Neural crest cell (in vitro differentiated cells): ENCODE measurements around the gene F5. TPM values are rescaled to one million over a fixed set of nuclear protein-coding genes. Genes with fewer than 3 reads are reported as not detected.

Experiments
- DNase-seq: peaks from one replicate; pipeline ENCODE4 v3.0.0; 2021; ENCODE audit warnings: low read depth, mixed read lengths, low spot score
- H3K27ac Mint-ChIP-seq: one replicate; pipeline ENCODE4 v1.8.0; 2021; ENCODE audit warnings: mild to moderate bottlenecking, mixed read lengths; ENCODE audit not compliant: unreplicated experiment
- H3K27me3 Mint-ChIP-seq: 2 replicates; pipeline ENCODE4 v1.8.0; 2021; ENCODE audit warnings: low read depth, mild to moderate bottlenecking, mixed read lengths
- H3K36me3 Mint-ChIP-seq: 2 replicates; pipeline ENCODE4 v1.8.0; 2021; ENCODE audit warnings: low read depth, mild to moderate bottlenecking, mixed read lengths
- H3K4me1 Mint-ChIP-seq: 2 replicates; pipeline ENCODE4 v1.8.0; 2021; ENCODE audit warnings: mixed read lengths
- H3K4me3 Mint-ChIP-seq: one replicate; pipeline ENCODE4 v1.8.0; 2021; ENCODE audit warnings: mild to moderate bottlenecking, mixed read lengths
- H3K9me3 Mint-ChIP-seq: 2 replicates; pipeline ENCODE4 v1.8.0; 2021; ENCODE audit warnings: mixed read lengths
- total RNA-seq: library from RNA; stranded (reverse); gene quantifications from 2 replicates; pipeline ENCODE4 v1.2.1, GENCODE V29; 2021
- TF ChIP-seq, protein P1 (sequence below): fragments of 200-600 bp; sonication (generic); conservative IDR thresholded peaks from 2 replicates; pipeline ENCODE4 v1.5.0; 2021; ENCODE audit warnings: antibody characterized with exemption, mild to moderate bottlenecking

The F5 gene
- total RNA-seq, 1 donor from 2014 or later: not detected

DNA sequence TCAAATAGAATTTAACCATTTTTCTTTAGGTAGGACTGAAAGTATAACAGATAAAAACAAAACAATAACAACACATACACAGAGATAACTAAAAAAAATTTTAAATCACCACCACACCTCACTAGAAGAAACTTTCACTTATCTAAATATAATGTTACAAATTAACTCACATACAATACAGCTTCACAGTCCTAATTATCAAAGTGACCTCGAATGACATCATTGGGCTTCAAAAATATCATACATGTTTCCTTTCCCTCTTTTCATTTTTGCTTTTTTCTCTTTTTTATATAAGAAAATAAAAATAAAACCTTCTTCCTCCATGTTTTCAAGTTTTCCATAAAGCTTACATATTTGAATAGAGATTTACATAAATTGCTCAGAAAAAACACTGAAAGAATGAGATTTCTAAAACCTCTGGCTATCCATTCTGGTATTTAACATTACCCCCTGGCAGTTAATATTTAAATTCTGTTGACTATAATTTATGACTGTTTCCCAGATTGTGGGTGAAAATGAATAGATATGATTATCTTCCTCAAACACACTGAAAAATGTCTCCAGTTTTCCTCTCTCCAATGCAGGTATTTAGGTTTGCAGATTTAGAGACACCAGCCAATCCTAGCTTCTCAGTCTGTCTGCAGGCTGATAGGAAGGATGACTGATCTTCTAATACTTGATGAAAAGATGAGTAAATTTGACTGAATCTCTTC lies 60.0 kb downstream of the F5 start:
- TF ChIP-seq, protein P1, sequence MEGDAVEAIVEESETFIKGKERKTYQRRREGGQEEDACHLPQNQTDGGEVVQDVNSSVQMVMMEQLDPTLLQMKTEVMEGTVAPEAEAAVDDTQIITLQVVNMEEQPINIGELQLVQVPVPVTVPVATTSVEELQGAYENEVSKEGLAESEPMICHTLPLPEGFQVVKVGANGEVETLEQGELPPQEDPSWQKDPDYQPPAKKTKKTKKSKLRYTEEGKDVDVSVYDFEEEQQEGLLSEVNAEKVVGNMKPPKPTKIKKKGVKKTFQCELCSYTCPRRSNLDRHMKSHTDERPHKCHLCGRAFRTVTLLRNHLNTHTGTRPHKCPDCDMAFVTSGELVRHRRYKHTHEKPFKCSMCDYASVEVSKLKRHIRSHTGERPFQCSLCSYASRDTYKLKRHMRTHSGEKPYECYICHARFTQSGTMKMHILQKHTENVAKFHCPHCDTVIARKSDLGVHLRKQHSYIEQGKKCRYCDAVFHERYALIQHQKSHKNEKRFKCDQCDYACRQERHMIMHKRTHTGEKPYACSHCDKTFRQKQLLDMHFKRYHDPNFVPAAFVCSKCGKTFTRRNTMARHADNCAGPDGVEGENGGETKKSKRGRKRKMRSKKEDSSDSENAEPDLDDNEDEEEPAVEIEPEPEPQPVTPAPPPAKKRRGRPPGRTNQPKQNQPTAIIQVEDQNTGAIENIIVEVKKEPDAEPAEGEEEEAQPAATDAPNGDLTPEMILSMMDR: no peak
- H3K27ac Mint-ChIP-seq: no peak overlapping the region
- H3K27me3 Mint-ChIP-seq: peaks cover 1% of the 10 kb centered on the region
- no peak for DNase-seq
- H3K36me3 Mint-ChIP-seq: no peaks in the 10 kb centered on the region
- no peaks in the 10 kb centered on the region for H3K9me3 Mint-ChIP-seq
- H3K4me1 Mint-ChIP-seq: no peaks in the 10 kb centered on the region
- H3K4me3 Mint-ChIP-seq: no peak overlapping the region

DNA sequence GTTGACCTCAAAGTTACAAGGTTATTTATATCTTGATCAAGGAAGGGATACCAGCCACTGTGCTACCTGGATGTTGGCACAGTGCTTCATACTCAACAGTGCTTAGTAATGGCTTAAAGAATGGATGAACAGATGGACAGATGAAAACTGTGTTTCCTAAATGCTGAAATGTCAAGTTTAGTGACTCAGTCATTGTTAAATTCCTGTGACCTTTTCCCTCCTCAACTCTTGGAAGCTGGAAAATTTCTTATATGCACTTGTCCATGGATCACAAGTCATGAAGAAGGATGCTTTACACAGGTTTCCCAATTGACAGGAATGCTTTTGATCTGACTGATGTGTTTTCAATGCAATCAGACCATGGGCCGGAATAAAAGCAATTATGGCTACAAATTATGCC lies 60.9 kb downstream of the F5 start:
- no peaks in the 10 kb centered on the region for H3K9me3 Mint-ChIP-seq
- TF ChIP-seq, protein P1: no peak
- H3K27me3 Mint-ChIP-seq: no peaks in the 10 kb centered on the region
- no peaks in the 10 kb centered on the region for H3K36me3 Mint-ChIP-seq
- no peak overlapping the region for H3K4me3 Mint-ChIP-seq
- DNase-seq: no peak
- no peaks in the 10 kb centered on the region for H3K4me1 Mint-ChIP-seq
- no peak overlapping the region for H3K27ac Mint-ChIP-seq

DNA sequence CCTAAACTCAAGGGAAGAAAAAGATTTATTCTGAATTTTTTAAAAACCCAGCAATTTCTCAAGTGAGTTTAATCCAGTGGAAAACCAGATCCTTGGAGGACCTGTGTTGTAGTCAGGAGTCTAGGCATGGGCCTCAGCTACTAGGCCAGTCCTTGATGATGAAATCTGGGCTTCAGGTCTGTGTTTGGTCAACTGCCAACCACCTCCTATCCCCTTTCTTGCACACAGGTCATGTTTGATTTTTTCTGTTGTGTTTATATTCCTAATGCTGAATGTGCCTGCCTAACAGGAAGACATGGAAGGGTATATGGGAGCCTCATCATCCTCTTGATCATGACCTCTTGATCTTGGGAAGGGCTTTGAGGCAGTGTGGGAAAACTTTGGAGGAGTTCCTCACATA lies 62.4 kb downstream of the F5 start:
- H3K4me1 Mint-ChIP-seq: no peaks in the 10 kb centered on the region
- TF ChIP-seq, protein P1: no peak
- no peaks in the 10 kb centered on the region for H3K27me3 Mint-ChIP-seq
- no peaks in the 10 kb centered on the region for H3K9me3 Mint-ChIP-seq
- no peak overlapping the region for H3K27ac Mint-ChIP-seq
- H3K4me3 Mint-ChIP-seq: no peak overlapping the region
- no peak for DNase-seq
- no peaks in the 10 kb centered on the region for H3K36me3 Mint-ChIP-seq

DNA sequence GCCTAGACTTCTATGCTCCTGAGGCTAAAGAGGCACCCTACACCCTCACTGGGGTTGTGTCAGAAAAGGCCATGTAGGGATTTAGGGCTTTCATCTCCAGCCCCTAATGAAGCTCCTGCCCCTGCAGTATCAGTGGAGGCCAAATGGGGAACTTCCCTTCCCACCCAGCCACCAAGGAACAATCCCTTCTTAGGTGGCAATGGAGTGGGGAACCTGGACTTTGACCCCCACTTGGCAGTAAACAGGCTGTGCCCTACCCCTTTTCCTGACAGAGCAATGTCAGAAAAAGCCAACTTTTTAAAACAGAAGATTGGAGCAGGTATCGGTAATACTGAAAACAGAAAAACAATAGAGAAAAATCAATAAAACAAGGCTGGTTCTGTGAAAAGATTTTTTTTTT lies 65.1 kb downstream of the F5 start:
- H3K4me1 Mint-ChIP-seq: no peaks in the 10 kb centered on the region
- no peaks in the 10 kb centered on the region for H3K27me3 Mint-ChIP-seq
- no peak for DNase-seq
- TF ChIP-seq, protein P1: no peak
- no peak overlapping the region for H3K27ac Mint-ChIP-seq
- no peaks in the 10 kb centered on the region for H3K36me3 Mint-ChIP-seq
- no peak overlapping the region for H3K4me3 Mint-ChIP-seq
- H3K9me3 Mint-ChIP-seq: no peaks in the 10 kb centered on the region

DNA sequence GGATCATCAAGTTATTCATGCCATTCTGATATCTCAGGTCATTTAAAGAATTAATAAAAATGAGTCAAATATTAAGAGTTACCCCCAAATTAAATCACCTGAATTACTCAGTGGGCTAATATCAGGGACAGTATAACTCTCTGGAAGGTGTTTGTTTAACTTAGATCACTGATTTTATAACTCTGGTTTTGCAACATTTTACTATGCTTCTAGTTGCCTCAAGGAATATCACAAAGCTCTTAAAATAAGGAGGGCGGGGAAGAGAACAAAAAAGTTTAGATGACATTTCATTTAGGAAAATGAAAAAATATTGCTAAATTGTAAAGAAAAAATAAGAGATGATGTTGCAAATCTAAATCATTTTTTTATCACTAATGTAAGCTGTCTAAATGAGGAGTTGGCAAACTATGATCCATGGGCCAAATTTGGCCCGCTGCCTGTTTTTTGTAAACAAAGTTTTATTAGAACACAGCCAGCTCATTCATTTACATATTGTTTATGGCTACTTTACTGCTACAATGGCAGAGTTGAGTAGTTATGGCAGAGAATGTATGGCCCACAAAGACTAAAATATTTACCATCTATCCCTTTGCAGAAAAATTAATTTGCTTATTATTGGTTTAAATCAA lies 68.6 kb downstream of the F5 start:
- Mint-ChIP-seq H3K9me3 (no peaks in the 10 kb centered on the region), H3K27me3 (no peaks in the 10 kb centered on the region), H3K27ac (no peak overlapping the region)

More for the DNA sequence above, 68.6 kb downstream of the F5 start:
- no peak overlapping the region for H3K4me3 Mint-ChIP-seq
- no peaks in the 10 kb centered on the region for H3K36me3 Mint-ChIP-seq
- H3K4me1 Mint-ChIP-seq: no peaks in the 10 kb centered on the region
- TF ChIP-seq, protein P1: no peak
- DNase-seq: no peak
